H9 (cell line): ENCODE results near the gene FRMPD3. TPM values are rescaled to one million over a fixed set of nuclear protein-coding genes. Genes with fewer than 3 reads are reported as not detected.

Experiments
- DNase-seq: peaks from one replicate; pipeline ENCODE4 v3.0.0-alpha.2; 2017
- H2AFZ ChIP-seq: one replicate; pipeline ENCODE4 v1.6.1; 2013; ENCODE audit warnings: mild to moderate bottlenecking, low read length, control low read depth, moderate library complexity
- H2AK5ac ChIP-seq: 2 replicates; pipeline ENCODE4 v1.6.1; 2013; ENCODE audit warnings: low read length, control low read depth, mixed read lengths; ENCODE audit not compliant: insufficient read length
- H2BK120ac ChIP-seq: one replicate; pipeline ENCODE4 v1.6.1; 2013; ENCODE audit warnings: low read depth, mild to moderate bottlenecking, low read length, control low read depth, inconsistent platforms; ENCODE audit not compliant: poor library complexity, severe bottlenecking
- H2BK12ac ChIP-seq: 2 replicates; pipeline ENCODE4 v1.6.1; 2013; ENCODE audit warnings: low read length, control low read depth, mixed read lengths, low read depth; ENCODE audit not compliant: insufficient read length
- H2BK15ac ChIP-seq: 2 replicates; pipeline ENCODE4 v1.6.1; 2013; ENCODE audit warnings: low read depth, low read length, control low read depth
- H2BK20ac ChIP-seq: one replicate; pipeline ENCODE4 v1.6.1; 2013; ENCODE audit warnings: low read depth, mild to moderate bottlenecking, low read length, control low read depth, inconsistent platforms; ENCODE audit not compliant: poor library complexity, severe bottlenecking
- H2BK5ac ChIP-seq: 2 replicates; pipeline ENCODE4 v1.6.1; 2013; ENCODE audit warnings: low read length, control low read depth, mixed read lengths; ENCODE audit not compliant: insufficient read length
- H3K14ac ChIP-seq: 2 replicates; pipeline ENCODE4 v1.6.1; 2013; ENCODE audit warnings: low read length, control low read depth; ENCODE audit not compliant: insufficient read depth
- H3K18ac ChIP-seq: 2 replicates; pipeline ENCODE4 v1.6.1; 2013; ENCODE audit warnings: low read depth, mild to moderate bottlenecking, mixed read lengths, low read length, control low read depth; ENCODE audit not compliant: insufficient read length
- H3K23ac ChIP-seq: 2 replicates; pipeline ENCODE4 v1.6.1; 2013; ENCODE audit warnings: low read length, control low read depth, mixed read lengths, low read depth; ENCODE audit not compliant: insufficient read length
- H3K23me2 ChIP-seq: 2 replicates; pipeline ENCODE4 v1.6.1; 2013; ENCODE audit warnings: low read depth, mild to moderate bottlenecking, mixed read lengths, low read length, control low read depth; ENCODE audit not compliant: insufficient read length, poor library complexity, severe bottlenecking
- H3K27ac ChIP-seq: 2 replicates; pipeline ENCODE4 v1.5.1; 2013; ENCODE audit warnings: low read length, control low read depth, mixed read lengths, low read depth; ENCODE audit not compliant: insufficient read length
- H3K27me3 ChIP-seq: 2 replicates; pipeline ENCODE4 v1.6.1; 2013; ENCODE audit warnings: low read length, control low read depth, inconsistent platforms; ENCODE audit not compliant: insufficient read depth
- H3K4ac ChIP-seq: 2 replicates; pipeline ENCODE4 v1.6.1; 2013; ENCODE audit warnings: low read depth, mild to moderate bottlenecking, control low read depth, inconsistent platforms, low read length, moderate library complexity
- H3K4me1 ChIP-seq: 2 replicates; pipeline ENCODE4 v1.6.1; 2013; ENCODE audit warnings: low read length, control low read depth, inconsistent platforms; ENCODE audit not compliant: insufficient read depth
- H3K4me2 ChIP-seq: 2 replicates; pipeline ENCODE4 v1.6.1; 2013; ENCODE audit warnings: low read length, control low read depth, mixed read lengths; ENCODE audit not compliant: insufficient read length, insufficient read depth
- H3K56ac ChIP-seq: 2 replicates; pipeline ENCODE4 v1.6.1; 2013; ENCODE audit warnings: low read depth, mild to moderate bottlenecking, mixed read lengths, low read length, control low read depth; ENCODE audit not compliant: insufficient read length
- H3K79me1 ChIP-seq: 2 replicates; pipeline ENCODE4 v1.6.1; 2013; ENCODE audit warnings: low read depth, mild to moderate bottlenecking, moderate library complexity, low read length, control low read depth, inconsistent platforms; ENCODE audit not compliant: insufficient read depth, poor library complexity, severe bottlenecking
- H3K79me2 ChIP-seq: 2 replicates; pipeline ENCODE4 v1.6.1; 2013; ENCODE audit warnings: low read length, control low read depth, inconsistent platforms; ENCODE audit not compliant: insufficient read depth
- H3K9ac ChIP-seq: 2 replicates; pipeline ENCODE4 v1.6.1; 2013; ENCODE audit warnings: low read length, control low read depth, mixed read lengths; ENCODE audit not compliant: insufficient read length; ENCODE audit errors: extremely low read depth
- H3K9me3 ChIP-seq: one replicate; pipeline ENCODE4 v1.6.1; 2013; ENCODE audit warnings: low read depth, low read length, inconsistent platforms; ENCODE audit not compliant: control insufficient read depth
- H3T11ph ChIP-seq: one replicate; pipeline ENCODE4 v1.6.1; 2013; ENCODE audit warnings: mild to moderate bottlenecking, low read length, control low read depth, inconsistent platforms
- H4K20me1 ChIP-seq: one replicate; pipeline ENCODE4 v1.6.1; 2013; ENCODE audit not compliant: control insufficient read depth, insufficient read length, insufficient read depth
- H4K5ac ChIP-seq: 2 replicates; pipeline ENCODE4 v1.6.1; 2013; ENCODE audit warnings: low read depth, mild to moderate bottlenecking, mixed read lengths, low read length, control low read depth; ENCODE audit not compliant: insufficient read length
- H4K8ac ChIP-seq: replicated peaks from 2 replicates; pipeline ENCODE4 v1.6.1; 2013; ENCODE audit warnings: low read length, control low read depth, mixed read lengths, low read depth; ENCODE audit not compliant: insufficient read length
- H4K91ac ChIP-seq: 2 replicates; pipeline ENCODE4 v1.6.1; 2013; ENCODE audit warnings: low read depth, mild to moderate bottlenecking, moderate library complexity, mixed read lengths, low read length, control low read depth; ENCODE audit not compliant: insufficient read length
- H3K27ac Mint-ChIP-seq, 3 experiments: 2 replicates in 2 of 3; 3 replicates in 1 of 3; pipeline ENCODE4 v1.8.0; 2020 to 2021; ENCODE audit warnings: mixed read lengths in 3 of 3, mild to moderate bottlenecking in 1 of 3, moderate library complexity in 1 of 3
- H3K27me3 Mint-ChIP-seq: 2 replicates; pipeline ENCODE4 v1.8.0; 2021; ENCODE audit warnings: low read depth, mild to moderate bottlenecking, moderate library complexity, mixed read lengths
- H3K36me3 Mint-ChIP-seq, 3 experiments: 2 replicates in 2 of 3; 3 replicates in 1 of 3; pipeline ENCODE4 v1.8.0; 2020 to 2021; ENCODE audit warnings: low read depth in 3 of 3, mixed read lengths in 3 of 3; ENCODE audit not compliant: insufficient read depth in 1 of 3
- H3K4me1 Mint-ChIP-seq, 2 experiments: 2 replicates each; pipeline ENCODE4 v1.8.0; 2020; ENCODE audit warnings: mixed read lengths in 2 of 2
- H3K4me3 Mint-ChIP-seq, 2 experiments: 2 replicates in 1 of 2; 3 replicates in 1 of 2; pipeline ENCODE4 v1.8.0; 2020 to 2021; ENCODE audit warnings: mild to moderate bottlenecking in 2 of 2, mixed read lengths in 2 of 2, moderate library complexity in 1 of 2
- H3K9me3 Mint-ChIP-seq, 2 experiments: 2 replicates in 1 of 2; 3 replicates in 1 of 2; pipeline ENCODE4 v1.8.0; 2020; ENCODE audit warnings: mild to moderate bottlenecking in 2 of 2, mixed read lengths in 2 of 2, moderate library complexity in 1 of 2
- WGBS: extraction: QIAGEN DNeasy Blood & Tissue Kit; methylation state at CpG from one replicate; pipeline ENCODE4 v1.1.7; 2013; ENCODE audit warnings: missing lambda C conversion rate, low lambda C conversion rate, mixed read lengths; ENCODE audit not compliant: insufficient read length; ENCODE audit errors: extremely low coverage; 5-methylcytosine and 5-hydroxymethylcytosine counted together
- total RNA-seq: library from RNA; stranded (reverse); gene quantifications from 2 replicates; pipeline ENCODE4 v1.2.1, GENCODE V29; 2021
- TF ChIP-seq, protein P1 (sequence below): fragments of 200-600 bp; sonication (generic); conservative IDR thresholded peaks from 3 replicates; pipeline ENCODE4 v1.8.0; 2021; ENCODE audit warnings: antibody characterized with exemption, mild to moderate bottlenecking

The FRMPD3 gene
- total RNA-seq, 1 experiment from 2014 or later, result 0.26 TPM

GRCh38 chrX:107442914-107443527 lies 6.4 kb upstream of the FRMPD3 start:
- no peaks in the 10 kb centered on the region for H3K4me1 ChIP-seq
- no peak overlapping the region for H4K91ac ChIP-seq
- H2BK20ac ChIP-seq, result no peak overlapping the region
- Mint-ChIP-seq H3K4me3 (no peak overlapping the region), H3K36me3 (no peaks in the 10 kb centered on the region; a peak in 1 of 7 replicates), H3K9me3 (peaks cover 0 to 47% of the 10 kb centered on the region in 2 experiments; a peak in 2 of 5 replicates), H3K4me1 (peaks cover 15 to 25% of the 10 kb centered on the region in 2 experiments), H3K27me3 (peaks cover 43% of the 10 kb centered on the region), H3K27ac (no peak overlapping the region)
- H4K20me1 ChIP-seq, result no peaks in the 10 kb centered on the region
- H3T11ph ChIP-seq, result no peak overlapping the region
- H2BK12ac ChIP-seq, result no peak overlapping the region
- H3K56ac ChIP-seq, result no peak overlapping the region
- no peaks in the 10 kb centered on the region for H3K23me2 ChIP-seq
- WGBS, result no CpG with 5 or more reads among the region's 3 CpGs
- H4K5ac ChIP-seq, result no peak overlapping the region
- no peak overlapping the region for H3K23ac ChIP-seq
- H3K4ac ChIP-seq, result no peak overlapping the region
- no peak overlapping the region for H4K8ac ChIP-seq
- no peak overlapping the region for H3K9ac ChIP-seq
- H3K27ac ChIP-seq, result no peak overlapping the region
- H2BK15ac ChIP-seq, result no peak overlapping the region
- no peak overlapping the region for H2AFZ ChIP-seq
- H3K4me2 ChIP-seq, result no peak overlapping the region
- H3K14ac ChIP-seq, result no peak overlapping the region
- no peak overlapping the region for H3K18ac ChIP-seq
- TF ChIP-seq, protein P1, sequence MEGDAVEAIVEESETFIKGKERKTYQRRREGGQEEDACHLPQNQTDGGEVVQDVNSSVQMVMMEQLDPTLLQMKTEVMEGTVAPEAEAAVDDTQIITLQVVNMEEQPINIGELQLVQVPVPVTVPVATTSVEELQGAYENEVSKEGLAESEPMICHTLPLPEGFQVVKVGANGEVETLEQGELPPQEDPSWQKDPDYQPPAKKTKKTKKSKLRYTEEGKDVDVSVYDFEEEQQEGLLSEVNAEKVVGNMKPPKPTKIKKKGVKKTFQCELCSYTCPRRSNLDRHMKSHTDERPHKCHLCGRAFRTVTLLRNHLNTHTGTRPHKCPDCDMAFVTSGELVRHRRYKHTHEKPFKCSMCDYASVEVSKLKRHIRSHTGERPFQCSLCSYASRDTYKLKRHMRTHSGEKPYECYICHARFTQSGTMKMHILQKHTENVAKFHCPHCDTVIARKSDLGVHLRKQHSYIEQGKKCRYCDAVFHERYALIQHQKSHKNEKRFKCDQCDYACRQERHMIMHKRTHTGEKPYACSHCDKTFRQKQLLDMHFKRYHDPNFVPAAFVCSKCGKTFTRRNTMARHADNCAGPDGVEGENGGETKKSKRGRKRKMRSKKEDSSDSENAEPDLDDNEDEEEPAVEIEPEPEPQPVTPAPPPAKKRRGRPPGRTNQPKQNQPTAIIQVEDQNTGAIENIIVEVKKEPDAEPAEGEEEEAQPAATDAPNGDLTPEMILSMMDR, result no peak
- H3K79me1 ChIP-seq, result no peaks in the 10 kb centered on the region
- H2AK5ac ChIP-seq, result no peak overlapping the region
- no peak overlapping the region for H2BK5ac ChIP-seq
- no peaks in the 10 kb centered on the region for H3K79me2 ChIP-seq
- H3K27me3 ChIP-seq, result peaks cover 7% of the 10 kb centered on the region; the same call in 1 of the 2 replicates
- H3K9me3 ChIP-seq, result no peaks in the 10 kb centered on the region
- H2BK120ac ChIP-seq, result no peak overlapping the region
- no peak for DNase-seq
